ENCODE measurements around the gene TIMM10.

GRCh38 chr11:57529012-57529411 is 1.5 kb downstream of the TIMM10 start:
- TF ChIP-seq, protein P1, sequence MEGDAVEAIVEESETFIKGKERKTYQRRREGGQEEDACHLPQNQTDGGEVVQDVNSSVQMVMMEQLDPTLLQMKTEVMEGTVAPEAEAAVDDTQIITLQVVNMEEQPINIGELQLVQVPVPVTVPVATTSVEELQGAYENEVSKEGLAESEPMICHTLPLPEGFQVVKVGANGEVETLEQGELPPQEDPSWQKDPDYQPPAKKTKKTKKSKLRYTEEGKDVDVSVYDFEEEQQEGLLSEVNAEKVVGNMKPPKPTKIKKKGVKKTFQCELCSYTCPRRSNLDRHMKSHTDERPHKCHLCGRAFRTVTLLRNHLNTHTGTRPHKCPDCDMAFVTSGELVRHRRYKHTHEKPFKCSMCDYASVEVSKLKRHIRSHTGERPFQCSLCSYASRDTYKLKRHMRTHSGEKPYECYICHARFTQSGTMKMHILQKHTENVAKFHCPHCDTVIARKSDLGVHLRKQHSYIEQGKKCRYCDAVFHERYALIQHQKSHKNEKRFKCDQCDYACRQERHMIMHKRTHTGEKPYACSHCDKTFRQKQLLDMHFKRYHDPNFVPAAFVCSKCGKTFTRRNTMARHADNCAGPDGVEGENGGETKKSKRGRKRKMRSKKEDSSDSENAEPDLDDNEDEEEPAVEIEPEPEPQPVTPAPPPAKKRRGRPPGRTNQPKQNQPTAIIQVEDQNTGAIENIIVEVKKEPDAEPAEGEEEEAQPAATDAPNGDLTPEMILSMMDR (IDR thresholded peaks at IDR 0.05; ENCODE audit: poor library complexity, severe bottlenecking) = no peak
- no peak for TF ChIP-seq EZH2 (IDR thresholded peaks at IDR 0.05; ENCODE audit: borderline replicate concordance, insufficient read depth, low read length, poor library complexity, severe bottlenecking)
- no peak for TF ChIP-seq EP300 (conservative IDR thresholded peaks at IDR 0.05; ENCODE audit: poor library complexity, severe bottlenecking)
- TF ChIP-seq RAD21 (conservative IDR thresholded peaks at IDR 0.05) = no peak
- TF ChIP-seq, protein P2, sequence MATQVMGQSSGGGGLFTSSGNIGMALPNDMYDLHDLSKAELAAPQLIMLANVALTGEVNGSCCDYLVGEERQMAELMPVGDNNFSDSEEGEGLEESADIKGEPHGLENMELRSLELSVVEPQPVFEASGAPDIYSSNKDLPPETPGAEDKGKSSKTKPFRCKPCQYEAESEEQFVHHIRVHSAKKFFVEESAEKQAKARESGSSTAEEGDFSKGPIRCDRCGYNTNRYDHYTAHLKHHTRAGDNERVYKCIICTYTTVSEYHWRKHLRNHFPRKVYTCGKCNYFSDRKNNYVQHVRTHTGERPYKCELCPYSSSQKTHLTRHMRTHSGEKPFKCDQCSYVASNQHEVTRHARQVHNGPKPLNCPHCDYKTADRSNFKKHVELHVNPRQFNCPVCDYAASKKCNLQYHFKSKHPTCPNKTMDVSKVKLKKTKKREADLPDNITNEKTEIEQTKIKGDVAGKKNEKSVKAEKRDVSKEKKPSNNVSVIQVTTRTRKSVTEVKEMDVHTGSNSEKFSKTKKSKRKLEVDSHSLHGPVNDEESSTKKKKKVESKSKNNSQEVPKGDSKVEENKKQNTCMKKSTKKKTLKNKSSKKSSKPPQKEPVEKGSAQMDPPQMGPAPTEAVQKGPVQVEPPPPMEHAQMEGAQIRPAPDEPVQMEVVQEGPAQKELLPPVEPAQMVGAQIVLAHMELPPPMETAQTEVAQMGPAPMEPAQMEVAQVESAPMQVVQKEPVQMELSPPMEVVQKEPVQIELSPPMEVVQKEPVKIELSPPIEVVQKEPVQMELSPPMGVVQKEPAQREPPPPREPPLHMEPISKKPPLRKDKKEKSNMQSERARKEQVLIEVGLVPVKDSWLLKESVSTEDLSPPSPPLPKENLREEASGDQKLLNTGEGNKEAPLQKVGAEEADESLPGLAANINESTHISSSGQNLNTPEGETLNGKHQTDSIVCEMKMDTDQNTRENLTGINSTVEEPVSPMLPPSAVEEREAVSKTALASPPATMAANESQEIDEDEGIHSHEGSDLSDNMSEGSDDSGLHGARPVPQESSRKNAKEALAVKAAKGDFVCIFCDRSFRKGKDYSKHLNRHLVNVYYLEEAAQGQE (IDR thresholded peaks at IDR 0.05; ENCODE audit: borderline replicate concordance) = no peak
- no peak for TF ChIP-seq TAF1 (IDR thresholded peaks at IDR 0.05; ENCODE audit: low read depth)
- TF ChIP-seq POLR2AphosphoS5 (IDR thresholded peaks at IDR 0.05) = no peak
- TF ChIP-seq MXI1 (conservative IDR thresholded peaks at IDR 0.05; ENCODE audit: poor library complexity, severe bottlenecking) = no peak
